Raji (cell line): Measurements from ENCODE around the gene SPART.

Source experiments
- POLR2A ChIP-seq: IDR thresholded peaks from 2 replicates; pipeline ENCODE4 v1.6.1; 2011; ENCODE audit warnings: low read depth, low read length, control low read depth; ENCODE audit not compliant: insufficient read depth

The SPART gene

DNA sequence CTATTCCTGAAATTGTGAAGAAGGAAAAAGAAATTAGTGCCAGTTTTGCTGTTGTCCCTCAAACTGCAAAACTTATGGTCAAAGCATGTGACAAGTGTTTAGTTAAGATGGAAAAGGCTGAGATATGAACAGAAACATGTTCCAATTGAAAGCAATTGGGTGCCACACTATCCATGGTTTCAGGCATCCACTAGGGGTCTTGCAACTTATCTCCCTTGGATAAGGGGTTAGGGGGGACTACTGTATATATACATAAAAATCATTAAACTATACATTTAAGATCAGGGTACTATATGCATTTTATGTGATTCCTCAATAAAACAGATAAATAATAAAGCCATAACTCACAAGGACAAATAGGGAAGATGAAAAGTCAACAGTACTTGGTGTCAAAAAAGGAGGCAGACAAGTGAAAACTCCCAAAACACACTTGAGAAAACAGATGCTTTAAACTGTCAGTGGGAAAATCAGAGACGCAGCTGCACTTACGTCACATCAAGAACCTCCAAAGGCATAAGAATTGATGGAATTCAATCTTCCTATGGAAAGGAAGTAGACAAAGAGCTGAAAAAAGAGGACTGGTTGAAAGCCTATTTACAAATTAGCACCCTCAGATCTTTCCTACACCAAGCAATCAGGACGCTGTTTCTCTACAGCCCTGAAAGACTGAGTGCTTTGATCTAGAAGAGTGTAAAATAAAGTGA is 8.1 kb downstream of the SPART start:
- no peak for TF ChIP-seq POLR2A

- TF ChIP-seq POLR2A, result no peak
Observed at GRCh38 chr13:36332986-36333385, 13.2 kb downstream of the SPART start.

- no peak for TF ChIP-seq POLR2A
Observed at GRCh38 chr13:36331280-36331679, 14.9 kb downstream of the SPART start.

DNA sequence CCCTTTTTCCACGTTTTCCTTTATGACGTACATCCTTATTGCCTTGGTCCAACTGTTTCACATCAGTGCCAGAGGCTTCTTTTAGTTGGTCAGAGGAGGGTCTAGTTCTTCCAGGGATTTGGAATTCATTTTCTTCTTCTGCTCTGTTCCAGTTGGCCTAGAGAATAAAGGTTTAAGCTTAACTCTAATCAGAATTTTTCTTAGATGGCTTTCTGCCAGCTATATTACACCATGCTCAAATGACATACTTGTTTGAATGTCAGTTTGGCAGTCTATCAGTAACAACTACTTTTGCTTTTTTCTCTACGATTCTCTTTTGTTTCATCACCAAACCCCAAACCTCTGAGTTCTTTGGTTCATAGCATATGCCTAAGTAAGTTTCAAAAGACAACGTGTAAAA is 16.8 kb downstream of the SPART start:
- no peak for TF ChIP-seq POLR2A

GRCh38 chr13:36328821-36329220 is 17.4 kb downstream of the SPART start:
- TF ChIP-seq POLR2A, result no peak

GRCh38 chr13:36325912-36326311 is 20.3 kb downstream of the SPART start:
- TF ChIP-seq POLR2A, result no peak

DNA sequence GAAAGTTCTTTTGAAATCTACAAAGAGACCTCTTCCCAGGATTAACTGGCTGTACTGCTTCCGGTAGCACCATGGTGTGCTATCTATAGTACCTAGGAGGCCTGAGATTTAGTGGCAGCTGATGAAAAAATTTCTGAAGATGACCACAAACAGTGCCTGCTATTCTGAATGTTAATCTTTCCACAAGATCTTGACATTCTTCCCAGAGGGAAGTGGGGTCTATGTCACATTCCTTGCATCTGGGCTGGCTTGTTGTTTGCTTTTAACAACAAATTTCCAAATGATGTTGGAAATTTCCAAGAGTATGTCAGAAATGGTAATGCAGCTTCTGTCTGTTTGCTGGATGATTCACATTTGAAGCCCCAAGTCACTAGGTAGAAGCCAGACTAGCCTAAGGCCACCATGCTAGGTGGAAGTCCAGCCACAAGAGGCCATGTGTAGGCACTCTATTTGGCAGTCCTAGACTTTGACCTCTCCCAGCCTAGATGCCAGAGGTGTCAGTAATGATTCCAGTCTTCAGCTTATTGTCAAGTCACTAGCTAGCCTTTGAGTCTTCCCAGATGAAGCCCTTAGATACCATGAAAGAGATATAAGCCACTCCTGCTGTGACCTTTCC is 22.1 kb downstream of the SPART start:
- TF ChIP-seq POLR2A, result no peak

- TF ChIP-seq POLR2A, result no peak
Observed at GRCh38 chr13:36323408-36323807, 22.8 kb downstream of the SPART start.

GRCh38 chr13:36313047-36313969 is 32.9 kb downstream of the SPART start:
- no peak for TF ChIP-seq POLR2A

GRCh38 chr13:36310417-36311108 is 35.6 kb downstream of the SPART start:
- TF ChIP-seq POLR2A, result no peak

DNA sequence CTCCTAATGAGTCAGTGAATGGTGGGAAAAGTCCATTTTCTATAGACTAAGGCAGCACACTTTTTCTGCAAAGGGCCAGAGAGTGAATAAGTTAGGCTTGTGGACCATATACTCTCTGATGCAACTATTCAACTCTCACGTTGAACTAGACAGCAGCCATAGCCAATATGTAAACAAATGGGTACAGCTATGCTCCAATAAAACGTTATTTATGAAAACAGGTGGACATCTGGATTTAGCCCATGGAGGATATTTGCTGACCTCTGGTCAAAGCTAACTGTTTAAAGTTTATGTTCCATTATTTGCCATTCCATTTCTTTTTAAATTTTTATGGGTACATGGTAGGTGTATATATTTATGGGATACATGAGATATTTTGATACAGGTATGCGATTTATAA is 43.9 kb downstream of the SPART start:
- no peak for TF ChIP-seq POLR2A

DNA sequence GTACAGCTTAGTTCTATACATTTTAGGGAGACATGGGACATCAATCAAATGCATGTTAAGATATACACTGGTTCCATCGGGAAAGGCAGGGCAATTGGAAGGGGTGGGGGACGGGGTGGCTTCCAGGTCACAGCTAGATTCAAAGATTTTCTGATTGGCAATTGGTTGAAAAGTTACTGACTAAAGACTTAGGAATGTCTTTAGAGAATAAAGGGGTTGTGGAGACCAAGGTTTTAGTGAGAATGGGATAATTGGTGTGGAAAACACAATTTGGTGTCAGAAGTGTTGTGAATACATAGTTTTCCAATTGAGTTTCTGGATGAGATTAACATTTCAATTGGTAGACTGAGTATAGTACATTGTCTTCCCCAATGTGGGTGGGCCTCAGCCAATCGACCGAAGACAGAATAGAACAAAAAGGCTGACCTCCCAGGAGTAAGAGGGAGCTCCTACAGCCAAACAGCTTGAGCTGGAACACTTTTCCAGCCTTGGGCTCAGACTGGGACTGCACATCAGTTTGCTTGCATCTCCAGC is 47.6 kb downstream of the SPART start:
- TF ChIP-seq POLR2A, result no peak

DNA sequence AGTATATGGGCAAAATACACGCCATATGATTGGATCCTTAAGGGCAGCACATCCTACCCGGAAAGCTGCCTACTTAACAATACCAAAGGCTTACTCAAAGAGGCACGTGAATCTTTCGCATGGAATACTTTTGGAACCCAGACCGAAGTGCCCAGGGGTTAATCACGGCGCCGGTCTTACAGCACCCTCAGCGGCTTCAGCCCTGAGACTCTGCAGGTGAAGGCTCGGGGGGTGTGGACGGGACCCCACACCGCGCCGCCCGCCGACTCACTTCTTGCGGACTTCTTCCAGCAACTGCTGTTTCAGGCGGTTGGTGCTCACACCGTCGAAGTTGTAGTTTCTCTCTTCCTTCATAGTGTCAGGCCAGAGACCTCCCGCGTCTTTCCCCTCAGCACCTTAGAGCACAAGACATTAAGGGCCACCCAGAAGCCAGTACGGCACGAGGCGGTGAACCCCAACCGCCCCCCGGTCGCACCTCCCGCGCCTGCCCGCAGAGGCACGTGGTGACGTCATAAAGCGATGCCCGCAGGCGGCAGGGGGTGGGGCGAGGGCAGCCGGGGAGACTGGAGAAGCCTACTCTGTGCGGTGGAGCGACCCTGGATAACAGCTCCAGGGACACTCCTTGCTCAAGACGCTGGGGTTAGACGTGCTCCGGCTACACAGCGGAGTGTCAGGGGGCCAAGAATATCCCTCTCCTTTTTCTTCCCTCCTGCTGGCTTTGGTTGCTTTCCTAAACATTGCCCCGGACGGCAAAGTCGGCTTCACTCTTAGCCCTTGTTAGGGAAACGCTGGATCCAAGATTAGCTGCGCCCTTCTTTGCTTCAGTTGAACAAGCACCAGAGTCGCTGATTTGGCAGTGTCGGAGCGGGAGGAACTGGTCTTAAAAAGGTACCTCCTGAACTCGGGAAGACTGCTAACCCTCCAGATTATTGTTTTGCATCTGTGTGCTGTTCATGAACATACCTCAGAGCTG is 48.5 kb downstream of the SPART start, which contains the start of gene CCDC169:
CCDC169 (minus strand) TSS at position 449 of the 973 bp plus-strand sequence; CDS start at position 354, 95 bp downstream.
- TF ChIP-seq POLR2A, result no peak

DNA sequence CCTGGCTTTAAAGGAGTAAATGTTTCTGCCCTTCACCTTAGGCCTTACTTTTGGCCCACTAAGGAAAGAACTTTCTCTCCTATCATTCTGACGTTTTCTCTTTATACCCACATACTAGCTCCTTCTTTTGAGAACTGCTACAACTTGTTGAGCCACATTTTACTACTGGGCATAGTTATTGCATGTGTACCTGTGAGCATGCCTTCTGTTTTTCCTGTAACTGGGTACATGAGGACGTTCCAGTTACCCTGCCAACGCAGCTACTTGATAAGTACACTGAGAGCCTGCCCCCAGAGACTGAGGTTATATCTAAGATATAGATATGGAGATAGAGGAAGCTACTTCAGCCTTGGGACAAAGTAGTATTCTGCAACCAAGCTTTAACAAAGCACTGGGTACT is 52.1 kb downstream of the SPART start:
- TF ChIP-seq POLR2A, result no peak

DNA sequence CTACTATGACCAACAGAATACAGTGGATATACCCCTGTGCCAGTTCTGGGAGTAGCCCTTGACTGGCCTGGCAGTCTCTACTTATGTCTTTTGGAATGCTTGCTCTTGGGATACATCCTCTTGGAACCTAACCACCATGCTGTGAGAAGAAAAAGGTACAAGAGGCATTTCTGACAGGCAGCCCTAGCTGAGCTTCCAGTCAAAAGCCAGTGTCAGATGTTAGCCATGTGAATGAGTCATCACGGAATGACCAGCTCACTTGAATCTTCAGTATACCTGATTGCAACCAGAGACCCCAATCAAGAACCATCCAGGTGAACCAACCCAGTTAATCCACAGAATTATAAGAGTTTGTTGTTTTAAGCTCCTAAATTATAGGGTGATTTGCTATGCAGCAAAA is 52.7 kb downstream of the SPART start:
- TF ChIP-seq POLR2A, result no peak
